GM10248 (cell line): Measurements from ENCODE around the gene CRK.
"Not testable (repeated sequence)": the region's sequence is repeated elsewhere in the genome, so short reads cannot be mapped to it uniquely, and the experiment has no call there.

Source experiments
- CTCF ChIA-PET: fragments of 300-600 bp; sonication (Branson Sonifier 250); formaldehyde crosslinking; extraction: SDS; loops from one replicate; lab custom pipeline; 2021; ENCODE audit warnings: antibody characterized with exemption; lab: Yijun Ruan, JAX
- POLR2A ChIA-PET: fragments of 350-650 bp; sonication (Branson Sonifier 250); formaldehyde crosslinking; extraction: SDS; loops from one replicate; lab custom pipeline; 2020; ENCODE audit warnings: antibody characterized with exemption; lab: Yijun Ruan, JAX
- DNase-seq: peaks from one replicate; pipeline ENCODE4 v3.0.0; 2012; ENCODE audit errors: extremely low spot score
- CTCF ChIP-seq: IDR thresholded peaks from 2 replicates; pipeline ENCODE4 v1.5.1; 2012; ENCODE audit warnings: mild to moderate bottlenecking, low read depth; ENCODE audit errors: extremely low read depth, missing control alignments, control extremely low read depth

Gene CRK

GRCh38 chr17:1447052-1447451, 9.0 kb downstream of the CRK start:
- DNase-seq = no peak
- POLR2A ChIA-PET = no interaction called here
- TF ChIP-seq CTCF = no peak
- CTCF ChIA-PET = interaction anchor here (1.0 kb wide), 1 partner anchor 81 kb away, joined by 3 read pairs; no protein-coding TSS in a partner anchor

- DNase-seq = no peak
- POLR2A ChIA-PET = no interaction called here
- CTCF ChIA-PET = no interaction called here
- no peak for TF ChIP-seq CTCF
These were observed 9.8 kb downstream of the CRK start for GRCh38 chr17:1446201-1446600.

- POLR2A ChIA-PET, DNase-seq: not testable (repeated sequence)
- CTCF ChIA-PET = interaction anchor here (1.2 kb wide), 1 partner anchor 10 kb away, joined by 3 read pairs; the partner anchor contains the start of gene CRK
These were observed 10.3 kb downstream of the CRK start for GRCh38 chr17:1445695-1446094.

GRCh38 chr17:1442721-1443120, 13.3 kb downstream of the CRK start:
- POLR2A ChIA-PET = interaction anchor here (0.7 kb wide), 1 partner anchor 71 kb away, joined by 5 read pairs; no protein-coding TSS in a partner anchor

GRCh38 chr17:1442187-1442586, 13.8 kb downstream of the CRK start:
- ChIA-PET CTCF (interaction anchor here (1.9 kb wide), 1 partner anchor 77 kb away, joined by 9 read pairs; no protein-coding TSS in a partner anchor), POLR2A (interaction anchor here (0.7 kb wide), 1 partner anchor 71 kb away, joined by 5 read pairs; no protein-coding TSS in a partner anchor)
- no peak for TF ChIP-seq CTCF
- DNase-seq = no peak

More at GRCh38 chr17:1442721-1443120, 13.3 kb downstream of the CRK start:
- not testable (repeated sequence) for DNase-seq
- CTCF ChIA-PET = interaction anchor here (1.6 to 1.9 kb wide), 2 partner anchors 77 to 183 kb away, joined by 4 to 9 read pairs; no protein-coding TSS in a partner anchor

- TF ChIP-seq CTCF = no peak
- ChIA-PET POLR2A (no interaction called here), CTCF (interaction anchor here (1.9 kb wide), 1 partner anchor 75 kb away, joined by 9 read pairs; no protein-coding TSS in a partner anchor)
- DNase-seq = no peak
These were observed 15.1 kb downstream of the CRK start for GRCh38 chr17:1440921-1441320.

- no peak for DNase-seq
- POLR2A ChIA-PET = no interaction called here
- CTCF ChIA-PET = interaction anchor here (1.0 to 1.5 kb wide), 4 partner anchors 12 to 73 kb away, joined by 3 to 5 read pairs (median 4); partner anchors contain the start of gene CRK
- no peak for TF ChIP-seq CTCF
These were observed 17.4 kb downstream of the CRK start for GRCh38 chr17:1438593-1439083.
